COLO829 (cell line): Measurements from ENCODE around the gene ACOT7.
"Not testable (repeated sequence)": the region's sequence is repeated elsewhere in the genome, so short reads cannot be mapped to it uniquely, and the experiment has no call there.

Experiments used
- DNase-seq: peaks from one replicate; pipeline ENCODE4 v3.0.0; 2012; ENCODE audit warnings: low spot score

Gene ACOT7

GRCh38 chr1:6393400-6394187 lies at the start of gene ACOT7:
TSS of gene ACOT7 (minus strand) at chr1:6393767. CDS start at chr1:6393399, 368 bp downstream.
- DNase-seq: peak; percentile 68

GRCh38 chr1:6441586-6441985 lies 48.0 kb upstream of the ACOT7 start:
- no peak for DNase-seq

GRCh38 chr1:6440198-6441126 lies 46.9 kb upstream of the ACOT7 start:
- DNase-seq: no peak

- peak; percentile 52 for DNase-seq
These were observed 44.5 kb upstream of the ACOT7 start for GRCh38 chr1:6438047-6438525.

- not testable (repeated sequence) for DNase-seq
These were observed 43.6 kb upstream of the ACOT7 start for GRCh38 chr1:6437012-6437700.

- DNase-seq: not testable (repeated sequence)
These were observed 42.7 kb upstream of the ACOT7 start for GRCh38 chr1:6436277-6436676.

- no peak for DNase-seq
These were observed 42.0 kb upstream of the ACOT7 start for GRCh38 chr1:6435547-6435946.

- DNase-seq: no peak
These were observed 41.6 kb upstream of the ACOT7 start for GRCh38 chr1:6435129-6435528.

- DNase-seq: no peak
These were observed 40.6 kb upstream of the ACOT7 start for GRCh38 chr1:6434186-6434585.

GRCh38 chr1:6431645-6432579 lies 38.3 kb upstream of the ACOT7 start:
- not testable (repeated sequence) for DNase-seq

- not testable (repeated sequence) for DNase-seq
These were observed 36.3 kb upstream of the ACOT7 start for GRCh38 chr1:6429660-6430411.

- DNase-seq: not testable (repeated sequence)
These were observed 34.9 kb upstream of the ACOT7 start for GRCh38 chr1:6428453-6428852.

- no peak for DNase-seq
These were observed 34.1 kb upstream of the ACOT7 start for GRCh38 chr1:6427441-6428390.

GRCh38 chr1:6426972-6427350 lies 33.4 kb upstream of the ACOT7 start:
- DNase-seq: no peak

- no peak for DNase-seq
These were observed 32.9 kb upstream of the ACOT7 start for GRCh38 chr1:6426277-6426971.

- no peak for DNase-seq
These were observed 32.1 kb upstream of the ACOT7 start for GRCh38 chr1:6425658-6426057.

- no peak for DNase-seq
These were observed 31.3 kb upstream of the ACOT7 start, which contains the start of gene ESPN for GRCh38 chr1:6424619-6425593. TSS of gene ESPN (plus strand) at chr1:6424776. CDS start at chr1:6424956, 180 bp downstream.
